GM12878 (cell line): ENCODE measurements around the gene FAM118A.

Source experiments
- ATF7 ChIP-seq: fragments of 450-650 bp; IDR thresholded peaks from 2 replicates; pipeline ENCODE4 v1.6.1; 2016; ENCODE audit warnings: low read depth, mild to moderate bottlenecking
- CTCF ChIP-seq, 3 experiments: IDR thresholded peaks in 2 of 3; conservative IDR thresholded peaks in 1 of 3; 2 replicates each; pipeline ENCODE4 v1.5.1; 2011; ENCODE audit warnings: low read depth in 3 of 3, low read length in 3 of 3, mild to moderate bottlenecking in 3 of 3, control low read depth in 2 of 3, moderate library complexity in 2 of 3, inconsistent platforms in 1 of 3, mixed read lengths in 1 of 3; ENCODE audit not compliant: control insufficient read depth in 2 of 3, insufficient read depth in 1 of 3; ENCODE audit errors: extremely low read depth in 1 of 3
- DPF2 ChIP-seq: fragments of 450-650 bp; IDR thresholded peaks from 2 replicates; pipeline ENCODE4 v1.6.1; 2017; ENCODE audit warnings: mild to moderate bottlenecking
- ESRRA ChIP-seq: IDR thresholded peaks from 2 replicates; pipeline ENCODE4 v1.6.1; 2012; ENCODE audit warnings: mild to moderate bottlenecking, low read length, improper control_type of control experiment
- MAX ChIP-seq: IDR thresholded peaks from 2 replicates; pipeline ENCODE4 v1.6.1; 2012; ENCODE audit warnings: low read depth, low read length, improper control_type of control experiment
- MXI1 ChIP-seq: fragments of 150-350 bp; IDR thresholded peaks from 2 replicates; pipeline ENCODE4 v1.6.1; 2011; ENCODE audit warnings: low read depth, mild to moderate bottlenecking, inconsistent platforms, low read length, improper control_type of control experiment
- POLR2AphosphoS2 ChIP-seq: IDR thresholded peaks from 2 replicates; pipeline ENCODE4 v1.6.1; 2011; ENCODE audit warnings: low read depth, mild to moderate bottlenecking, low read length, improper control_type of control experiment, moderate library complexity
- SREBF2 ChIP-seq: IDR thresholded peaks from 2 replicates; pipeline ENCODE4 v1.6.1; 2012; ENCODE audit warnings: mild to moderate bottlenecking, low read length
- STAT3 ChIP-seq: IDR thresholded peaks from 2 replicates; pipeline ENCODE4 v1.6.1; 2011; ENCODE audit warnings: low read depth, low read length, improper control_type of control experiment
- ZNF217 ChIP-seq: fragments of 450-650 bp; IDR thresholded peaks from 2 replicates; pipeline ENCODE4 v1.6.1; 2017; ENCODE audit warnings: antibody characterized with exemption, mild to moderate bottlenecking
- ZNF274 ChIP-seq: IDR thresholded peaks from one replicate; pipeline ENCODE4 v1.8.0; 2011; ENCODE audit not compliant: insufficient read length, insufficient read depth

GRCh38 chr22:45331486-45331885 lies 21.8 kb downstream of the FAM118A start:
- TF ChIP-seq ATF7: no peak
- TF ChIP-seq DPF2: no peak
- TF ChIP-seq MAX: no peak
- TF ChIP-seq MXI1: no peak
- no peak for TF ChIP-seq SREBF2
- no peak for TF ChIP-seq POLR2AphosphoS2
- TF ChIP-seq STAT3: no peak
- no peak for TF ChIP-seq ZNF217
- TF ChIP-seq ESRRA: no peak
- TF ChIP-seq CTCF (IDR thresholded peaks at IDR 0.05 in 2 of 3, conservative IDR thresholded peaks at IDR 0.05 in 1 of 3; ENCODE audit: control insufficient read depth in 2 of 3, extremely low read depth in 1 of 3, insufficient read depth in 1 of 3, low read depth in 3 of 3, low read length in 3 of 3): no peak
- TF ChIP-seq ZNF274: no peak
